ENCODE measurements around the gene PLAC1. TPM values are rescaled to one million over a fixed set of nuclear protein-coding genes. Genes with fewer than 3 reads are reported as not detected.

PLAC1 gene
- total RNA-seq, 2 experiments from 2014 or later = not detected

- H3K27me3 Mint-ChIP-seq = no peaks in the 10 kb centered on the region
- CTCF ChIA-PET = no interaction called here
- H3K4me1 Mint-ChIP-seq = peaks cover 11% of the 10 kb centered on the region
- no peak for DNase-seq
- no peak for ATAC-seq
- no peaks in the 10 kb centered on the region for H3K36me3 Mint-ChIP-seq
- no peaks in the 10 kb centered on the region for H3K9me3 Mint-ChIP-seq (ENCODE audit: low read depth)
- H3K27ac Mint-ChIP-seq = no peak overlapping the region
- H3K4me3 Mint-ChIP-seq = no peak overlapping the region
Measured at GRCh38 chrX:134525086-134525792, 133.0 kb downstream of the PLAC1 start.

DNA sequence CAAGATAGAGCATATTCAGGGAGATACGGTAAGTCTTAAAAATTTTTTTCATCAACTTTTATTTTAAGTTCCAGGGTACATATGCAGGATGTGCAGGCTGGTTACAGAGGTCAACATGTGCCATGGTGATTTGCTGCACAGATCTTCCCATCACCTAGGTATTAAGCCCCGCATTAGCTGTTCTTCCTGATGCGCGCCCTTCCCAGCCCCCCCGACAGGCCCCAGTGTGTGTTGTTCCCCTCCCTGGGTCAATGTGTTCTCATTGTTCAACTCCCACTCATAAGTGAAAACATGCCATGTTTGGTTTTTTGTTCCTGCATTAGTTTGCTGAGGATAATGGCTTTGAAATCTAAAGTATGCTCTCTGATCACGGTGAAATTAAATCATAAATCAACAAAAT, 134.1 kb downstream of the PLAC1 start:
- Mint-ChIP-seq H3K4me1 (peaks cover 9% of the 10 kb centered on the region), H3K27ac (no peak overlapping the region), H3K27me3 (no peaks in the 10 kb centered on the region), H3K4me3 (no peak overlapping the region), H3K36me3 (no peaks in the 10 kb centered on the region), H3K9me3 (ENCODE audit: low read depth) (no peaks in the 10 kb centered on the region)
- CTCF ChIA-PET = no interaction called here
- DNase-seq (no peak), ATAC-seq (no peak)

GRCh38 chrX:134520860-134521390, 137.3 kb downstream of the PLAC1 start:
- Mint-ChIP-seq H3K4me1 (peaks cover 7% of the 10 kb centered on the region), H3K27me3 (no peaks in the 10 kb centered on the region), H3K9me3 (ENCODE audit: low read depth) (no peaks in the 10 kb centered on the region), H3K27ac (no peak overlapping the region), H3K36me3 (no peaks in the 10 kb centered on the region), H3K4me3 (no peak overlapping the region)
- ATAC-seq (no peak), DNase-seq (no peak)
- CTCF ChIA-PET = interaction anchor here (0.6 to 2.3 kb wide), 7 partner anchors 31 to 262 kb away, joined by 3 to 11 read pairs (median 3); no protein-coding TSS in a partner anchor

Small RNA genes lying within 50 kb of the gene (microRNA-seq; reads per million reads assigned to microRNA genes)
- gene MIR424 (5,868 reads per million, percentile 94 among the genes with 10 or more reads in this experiment), gene MIR450A1 (4.7 reads per million, percentile 11 among the genes with 10 or more reads in this experiment), gene MIR450A2 (9.8 reads per million, percentile 30 among the genes with 10 or more reads in this experiment), gene MIR450B (7.2 reads per million, percentile 22 among the genes with 10 or more reads in this experiment), gene MIR503 (220 reads per million, percentile 74 among the genes with 10 or more reads in this experiment), gene MIR542 (29.8 reads per million, percentile 49 among the genes with 10 or more reads in this experiment)

Other genes starting within 250 kb of the PLAC1 start
- 10 to 100 TPM; 81.4 to 86.5 TPM for gene HPRT1, start 198.3 kb downstream of the PLAC1 start, total RNA-seq
- 10 to 100 TPM; 47.0 to 65.3 TPM for gene PABIR2, start 138.7 kb upstream of the PLAC1 start, total RNA-seq